SK-N-SH treated with all-trans-retinoic acid at 6 μM for 48 hours (cell line): ENCODE data around the gene LIMS1.

Source experiments
- ARNTL ChIP-seq: fragments of 450-650 bp; formaldehyde crosslinking; IDR thresholded peaks from 2 replicates; pipeline ENCODE4 v1.5.0; 2020; ENCODE audit warnings: low read depth, mild to moderate bottlenecking, moderate library complexity, borderline replicate concordance
- BACH2 ChIP-seq: fragments of 250-450 bp; sonication (Bioruptor Pico); IDR thresholded peaks from 2 replicates; pipeline ENCODE4 v1.9.0; 2021; ENCODE audit warnings: mild to moderate bottlenecking, borderline replicate concordance
- CSDC2 ChIP-seq: fragments of 250-450 bp; sonication (Bioruptor Pico); IDR thresholded peaks from 2 replicates; pipeline ENCODE4 v1.5.0; 2020; ENCODE audit warnings: mild to moderate bottlenecking, moderate library complexity
- ESRRG ChIP-seq: fragments of 250-450 bp; sonication (Bioruptor Pico); IDR thresholded peaks from 2 replicates; pipeline ENCODE4 v1.6.1; 2021; ENCODE audit warnings: mild to moderate bottlenecking
- GLIS3 ChIP-seq: fragments of 250-450 bp; sonication (Bioruptor Pico); IDR thresholded peaks from 2 replicates; pipeline ENCODE4 v1.5.0; 2020; ENCODE audit warnings: mild to moderate bottlenecking, moderate library complexity
- ISL1 ChIP-seq: fragments of 250-450 bp; sonication (Bioruptor Pico); IDR thresholded peaks from 2 replicates; pipeline ENCODE4 v2.1.2; 2022; ENCODE audit warnings: mild to moderate bottlenecking, moderate library complexity
- SNAI2 ChIP-seq: fragments of 250-450 bp; sonication (Bioruptor Pico); IDR thresholded peaks from 2 replicates; pipeline ENCODE4 v1.5.0; 2020; ENCODE audit warnings: mild to moderate bottlenecking, moderate library complexity
- ZFP3 ChIP-seq: fragments of 250-450 bp; sonication (Bioruptor Pico); IDR thresholded peaks from 2 replicates; pipeline ENCODE4 v1.5.0; 2020; ENCODE audit warnings: mild to moderate bottlenecking, moderate library complexity
- ZNF565 ChIP-seq: fragments of 450-650 bp; formaldehyde crosslinking; conservative IDR thresholded peaks from 2 replicates; pipeline ENCODE4 v1.5.0; 2020; ENCODE audit warnings: low read depth, mild to moderate bottlenecking, moderate library complexity
- ZNF70 ChIP-seq: fragments of 450-650 bp; formaldehyde crosslinking; IDR thresholded peaks from 2 replicates; pipeline ENCODE4 v1.5.0; 2020; ENCODE audit warnings: mild to moderate bottlenecking, moderate library complexity
- TF ChIP-seq, protein P1 (sequence below): fragments of 250-450 bp; sonication (Bioruptor Pico); IDR thresholded peaks from 2 replicates; pipeline ENCODE4 v1.8.0; 2020; ENCODE audit warnings: mild to moderate bottlenecking, moderate library complexity, borderline replicate concordance
- TF ChIP-seq, protein P2 (sequence below): fragments of 250-450 bp; sonication (Bioruptor Pico); IDR thresholded peaks from 2 replicates; pipeline ENCODE4 v1.5.0; 2020; ENCODE audit warnings: mild to moderate bottlenecking, moderate library complexity
- TF ChIP-seq, protein P3 (sequence below): fragments of 250-450 bp; sonication (Bioruptor Pico); IDR thresholded peaks from 2 replicates; pipeline ENCODE4 v1.5.1; 2021; ENCODE audit warnings: mild to moderate bottlenecking, moderate library complexity
- TF ChIP-seq, protein P4 (sequence below): fragments of 250-450 bp; sonication (Bioruptor Pico); IDR thresholded peaks from 2 replicates; pipeline ENCODE4 v1.5.1; 2020; ENCODE audit warnings: low read depth, mild to moderate bottlenecking, moderate library complexity

DNA sequence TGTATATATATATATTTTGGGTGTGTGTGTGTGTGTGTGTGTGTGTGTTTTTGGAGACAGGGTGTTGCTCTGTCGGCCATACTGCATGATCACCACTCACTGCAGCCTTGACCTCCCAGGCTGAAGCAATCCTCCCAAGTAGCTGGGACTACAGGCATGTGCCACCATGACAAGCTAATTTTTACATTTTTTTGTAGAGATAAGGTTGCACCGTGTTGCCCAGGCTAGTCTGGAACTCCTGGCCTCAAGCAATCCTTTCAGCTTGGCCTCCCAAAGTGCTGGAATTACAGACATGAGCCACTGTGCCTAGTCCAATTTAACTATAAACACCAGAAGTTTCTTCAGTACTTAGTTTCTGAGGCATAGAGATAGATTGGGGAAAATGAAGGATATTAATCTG lies 18.3 kb downstream of the LIMS1 start:
- no peak for TF ChIP-seq ISL1
- TF ChIP-seq ZNF70 (CRISPR knock-in tag) = no peak
- TF ChIP-seq ZFP3 = no peak
- TF ChIP-seq ZNF565 = no peak
- TF ChIP-seq, protein P1, sequence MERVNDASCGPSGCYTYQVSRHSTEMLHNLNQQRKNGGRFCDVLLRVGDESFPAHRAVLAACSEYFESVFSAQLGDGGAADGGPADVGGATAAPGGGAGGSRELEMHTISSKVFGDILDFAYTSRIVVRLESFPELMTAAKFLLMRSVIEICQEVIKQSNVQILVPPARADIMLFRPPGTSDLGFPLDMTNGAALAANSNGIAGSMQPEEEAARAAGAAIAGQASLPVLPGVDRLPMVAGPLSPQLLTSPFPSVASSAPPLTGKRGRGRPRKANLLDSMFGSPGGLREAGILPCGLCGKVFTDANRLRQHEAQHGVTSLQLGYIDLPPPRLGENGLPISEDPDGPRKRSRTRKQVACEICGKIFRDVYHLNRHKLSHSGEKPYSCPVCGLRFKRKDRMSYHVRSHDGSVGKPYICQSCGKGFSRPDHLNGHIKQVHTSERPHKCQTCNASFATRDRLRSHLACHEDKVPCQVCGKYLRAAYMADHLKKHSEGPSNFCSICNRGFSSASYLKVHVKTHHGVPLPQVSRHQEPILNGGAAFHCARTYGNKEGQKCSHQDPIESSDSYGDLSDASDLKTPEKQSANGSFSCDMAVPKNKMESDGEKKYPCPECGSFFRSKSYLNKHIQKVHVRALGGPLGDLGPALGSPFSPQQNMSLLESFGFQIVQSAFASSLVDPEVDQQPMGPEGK (CRISPR knock-in tag) = no peak
- TF ChIP-seq, protein P2, sequence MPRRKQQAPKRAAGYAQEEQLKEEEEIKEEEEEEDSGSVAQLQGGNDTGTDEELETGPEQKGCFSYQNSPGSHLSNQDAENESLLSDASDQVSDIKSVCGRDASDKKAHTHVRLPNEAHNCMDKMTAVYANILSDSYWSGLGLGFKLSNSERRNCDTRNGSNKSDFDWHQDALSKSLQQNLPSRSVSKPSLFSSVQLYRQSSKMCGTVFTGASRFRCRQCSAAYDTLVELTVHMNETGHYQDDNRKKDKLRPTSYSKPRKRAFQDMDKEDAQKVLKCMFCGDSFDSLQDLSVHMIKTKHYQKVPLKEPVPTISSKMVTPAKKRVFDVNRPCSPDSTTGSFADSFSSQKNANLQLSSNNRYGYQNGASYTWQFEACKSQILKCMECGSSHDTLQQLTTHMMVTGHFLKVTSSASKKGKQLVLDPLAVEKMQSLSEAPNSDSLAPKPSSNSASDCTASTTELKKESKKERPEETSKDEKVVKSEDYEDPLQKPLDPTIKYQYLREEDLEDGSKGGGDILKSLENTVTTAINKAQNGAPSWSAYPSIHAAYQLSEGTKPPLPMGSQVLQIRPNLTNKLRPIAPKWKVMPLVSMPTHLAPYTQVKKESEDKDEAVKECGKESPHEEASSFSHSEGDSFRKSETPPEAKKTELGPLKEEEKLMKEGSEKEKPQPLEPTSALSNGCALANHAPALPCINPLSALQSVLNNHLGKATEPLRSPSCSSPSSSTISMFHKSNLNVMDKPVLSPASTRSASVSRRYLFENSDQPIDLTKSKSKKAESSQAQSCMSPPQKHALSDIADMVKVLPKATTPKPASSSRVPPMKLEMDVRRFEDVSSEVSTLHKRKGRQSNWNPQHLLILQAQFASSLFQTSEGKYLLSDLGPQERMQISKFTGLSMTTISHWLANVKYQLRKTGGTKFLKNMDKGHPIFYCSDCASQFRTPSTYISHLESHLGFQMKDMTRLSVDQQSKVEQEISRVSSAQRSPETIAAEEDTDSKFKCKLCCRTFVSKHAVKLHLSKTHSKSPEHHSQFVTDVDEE (CRISPR knock-in tag) = no peak
- TF ChIP-seq ESRRG (CRISPR knock-in tag) = no peak
- no peak for TF ChIP-seq SNAI2 (CRISPR knock-in tag)
- TF ChIP-seq ARNTL (CRISPR knock-in tag) = no peak
- TF ChIP-seq, protein P3, sequence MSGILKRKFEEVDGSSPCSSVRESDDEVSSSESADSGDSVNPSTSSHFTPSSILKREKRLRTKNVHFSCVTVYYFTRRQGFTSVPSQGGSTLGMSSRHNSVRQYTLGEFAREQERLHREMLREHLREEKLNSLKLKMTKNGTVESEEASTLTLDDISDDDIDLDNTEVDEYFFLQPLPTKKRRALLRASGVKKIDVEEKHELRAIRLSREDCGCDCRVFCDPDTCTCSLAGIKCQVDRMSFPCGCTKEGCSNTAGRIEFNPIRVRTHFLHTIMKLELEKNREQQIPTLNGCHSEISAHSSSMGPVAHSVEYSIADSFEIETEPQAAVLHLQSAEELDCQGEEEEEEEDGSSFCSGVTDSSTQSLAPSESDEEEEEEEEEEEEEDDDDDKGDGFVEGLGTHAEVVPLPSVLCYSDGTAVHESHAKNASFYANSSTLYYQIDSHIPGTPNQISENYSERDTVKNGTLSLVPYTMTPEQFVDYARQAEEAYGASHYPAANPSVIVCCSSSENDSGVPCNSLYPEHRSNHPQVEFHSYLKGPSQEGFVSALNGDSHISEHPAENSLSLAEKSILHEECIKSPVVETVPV (CRISPR knock-in tag) = no peak
- TF ChIP-seq BACH2 (CRISPR knock-in tag) = no peak
- no peak for TF ChIP-seq CSDC2 (CRISPR knock-in tag)
- no peak for TF ChIP-seq GLIS3 (CRISPR knock-in tag)
- TF ChIP-seq, protein P4, sequence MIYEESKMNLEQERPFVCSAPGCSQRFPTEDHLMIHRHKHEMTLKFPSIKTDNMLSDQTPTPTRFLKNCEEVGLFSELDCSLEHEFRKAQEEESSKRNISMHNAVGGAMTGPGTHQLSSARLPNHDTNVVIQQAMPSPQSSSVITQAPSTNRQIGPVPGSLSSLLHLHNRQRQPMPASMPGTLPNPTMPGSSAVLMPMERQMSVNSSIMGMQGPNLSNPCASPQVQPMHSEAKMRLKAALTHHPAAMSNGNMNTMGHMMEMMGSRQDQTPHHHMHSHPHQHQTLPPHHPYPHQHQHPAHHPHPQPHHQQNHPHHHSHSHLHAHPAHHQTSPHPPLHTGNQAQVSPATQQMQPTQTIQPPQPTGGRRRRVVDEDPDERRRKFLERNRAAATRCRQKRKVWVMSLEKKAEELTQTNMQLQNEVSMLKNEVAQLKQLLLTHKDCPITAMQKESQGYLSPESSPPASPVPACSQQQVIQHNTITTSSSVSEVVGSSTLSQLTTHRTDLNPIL (CRISPR knock-in tag) = no peak
